Suprapubic skin (tissue), 4 donors: Measurements from ENCODE around the gene KCNK1. TPM values are rescaled to one million over a fixed set of nuclear protein-coding genes. Genes with fewer than 3 reads are reported as not detected.

Experiments used
- DNase-seq, 2 donors: peaks; one replicate each; pipeline ENCODE4 v3.0.0-alpha.2; 2019; ENCODE audit warnings: low spot score in 2 of 2
- H3K27ac ChIP-seq: fragments of 200-600 bp; sonication (generic); one replicate; pipeline ENCODE4 v1.5.1; 2019
- H3K27me3 ChIP-seq: fragments of 200-600 bp; sonication (generic); one replicate; pipeline ENCODE4 v1.5.1; 2019
- H3K36me3 ChIP-seq: fragments of 200-600 bp; sonication (generic); one replicate; pipeline ENCODE4 v1.5.1; 2019
- H3K4me1 ChIP-seq: fragments of 200-600 bp; sonication (generic); one replicate; pipeline ENCODE4 v1.5.1; 2019
- H3K4me3 ChIP-seq: fragments of 200-600 bp; sonication (generic); one replicate; pipeline ENCODE4 v1.5.1; 2019; ENCODE audit warnings: mild to moderate bottlenecking
- H3K9me3 ChIP-seq: fragments of 200-600 bp; sonication (generic); one replicate; pipeline ENCODE4 v1.5.1; 2019
- CTCF ChIP-seq, 2 donors: fragments of 200-600 bp in 1 of 2; fragments of 450-650 bp in 1 of 2; sonication (generic) in 1 of 2; IDR thresholded peaks; one replicate each; pipeline ENCODE4 v1.5.1; 2016 to 2019; ENCODE audit warnings: antibody characterized with exemption in 2 of 2, mild to moderate bottlenecking in 1 of 2, moderate library complexity in 1 of 2
- EP300 ChIP-seq: sonication (generic); formaldehyde crosslinking; IDR thresholded peaks from one replicate; pipeline ENCODE4 v1.6.1; 2017; ENCODE audit warnings: antibody characterized with exemption
- POLR2A ChIP-seq, 2 donors: fragments of 450-650 bp; IDR thresholded peaks; one replicate each; pipeline ENCODE4 v1.6.1; 2017; ENCODE audit warnings: antibody characterized with exemption in 2 of 2, mild to moderate bottlenecking in 2 of 2, moderate library complexity in 2 of 2
- POLR2AphosphoS5 ChIP-seq, 3 donors: sonication (generic); formaldehyde crosslinking; IDR thresholded peaks; one replicate each; pipeline ENCODE4 v1.6.1; 2017; ENCODE audit warnings: antibody characterized with exemption in 3 of 3
- WGBS: methylation state at CpG from one replicate; pipeline ENCODE4 v1.1.5; 2018; 5-methylcytosine and 5-hydroxymethylcytosine counted together
- total RNA-seq, 4 donors: library from RNA; depleted of rRNA; stranded (reverse); fragments of >200 nt; gene quantifications; one replicate each; pipeline ENCODE4 v1.1.0, GENCODE V29; 2016

KCNK1 gene
- total RNA-seq = 10 to 100 TPM in 2 of 4 donors, 1 to 10 TPM in 2; 7.5 to 18.7 (median 11.9) TPM

- Histone ChIP-seq H3K27ac (peak within 1 kb of the TSS; percentile 78), H3K4me1 (peaks cover 22% of the 10 kb centered on the region), H3K9me3 (no peaks in the 10 kb centered on the region), H3K27me3 (peaks cover 18% of the 10 kb centered on the region), H3K36me3 (no peaks in the 10 kb centered on the region), H3K4me3 (peak within 1 kb of the TSS; percentile 70)
- 12% methylated on average over 17 of the region's 70 CpGs for WGBS
- no peak for DNase-seq
- TF ChIP-seq EP300 (no peak), POLR2AphosphoS5 (IDR thresholded peaks at IDR 0.05) (no peak), POLR2A (IDR thresholded peaks at IDR 0.05) (no peak), CTCF (IDR thresholded peaks at IDR 0.05) (no peak)
These were observed at the start of gene KCNK1 for GRCh38 chr1:233613252-233614172. TSS of gene KCNK1 (plus strand) at chr1:233614106. CDS start at chr1:233614172, 66 bp downstream.

GRCh38 chr1:233565313-233565712 lies 48.6 kb upstream of the KCNK1 start:
- no peak overlapping the region for H3K4me3 ChIP-seq
- peaks cover 7% of the 10 kb centered on the region for H3K9me3 ChIP-seq
- H3K4me1 ChIP-seq = no peaks in the 10 kb centered on the region
- 93% methylated on average over 2 of the region's 2 CpGs for WGBS
- no peaks in the 10 kb centered on the region for H3K36me3 ChIP-seq
- no peak overlapping the region for H3K27ac ChIP-seq
- H3K27me3 ChIP-seq = no peaks in the 10 kb centered on the region
- no peak for DNase-seq
- TF ChIP-seq CTCF (IDR thresholded peaks at IDR 0.05) (no peak), POLR2A (IDR thresholded peaks at IDR 0.05) (no peak), POLR2AphosphoS5 (IDR thresholded peaks at IDR 0.05) (no peak), EP300 (no peak)

GRCh38 chr1:233566886-233567285 lies 47.0 kb upstream of the KCNK1 start:
- H3K27ac ChIP-seq = no peak overlapping the region
- WGBS = 56% methylated on average over 2 of the region's 2 CpGs
- TF ChIP-seq POLR2A (IDR thresholded peaks at IDR 0.05) = no peak
- no peak for TF ChIP-seq POLR2AphosphoS5 (IDR thresholded peaks at IDR 0.05)
- no peak for TF ChIP-seq CTCF (IDR thresholded peaks at IDR 0.05)
- TF ChIP-seq EP300 = no peak
- H3K36me3 ChIP-seq = no peaks in the 10 kb centered on the region
- DNase-seq = no peak
- H3K4me3 ChIP-seq = no peak overlapping the region
- no peaks in the 10 kb centered on the region for H3K9me3 ChIP-seq
- H3K4me1 ChIP-seq = no peaks in the 10 kb centered on the region
- peaks cover 6% of the 10 kb centered on the region for H3K27me3 ChIP-seq

GRCh38 chr1:233569636-233570035 lies 44.3 kb upstream of the KCNK1 start:
- TF ChIP-seq CTCF (IDR thresholded peaks at IDR 0.05) (no peak), POLR2A (IDR thresholded peaks at IDR 0.05) (no peak), POLR2AphosphoS5 (IDR thresholded peaks at IDR 0.05) (no peak), EP300 (no peak)
- peaks cover 6% of the 10 kb centered on the region for H3K27me3 ChIP-seq

GRCh38 chr1:233570216-233570615 lies 43.7 kb upstream of the KCNK1 start:
- Histone ChIP-seq H3K4me3 (no peak overlapping the region), H3K27me3 (peaks cover 6% of the 10 kb centered on the region), H3K27ac (no peak overlapping the region), H3K9me3 (no peaks in the 10 kb centered on the region), H3K36me3 (no peaks in the 10 kb centered on the region), H3K4me1 (no peaks in the 10 kb centered on the region)
- TF ChIP-seq CTCF (IDR thresholded peaks at IDR 0.05) (no peak), EP300 (no peak), POLR2AphosphoS5 (IDR thresholded peaks at IDR 0.05) (no peak), POLR2A (IDR thresholded peaks at IDR 0.05) (no peak)
- 38% methylated on average over 3 of the region's 3 CpGs for WGBS
- no peak for DNase-seq

More at GRCh38 chr1:233569636-233570035, 44.3 kb upstream of the KCNK1 start:
- DNase-seq = no peak
- Histone ChIP-seq H3K27ac (no peak overlapping the region), H3K4me3 (no peak overlapping the region), H3K36me3 (no peaks in the 10 kb centered on the region), H3K9me3 (no peaks in the 10 kb centered on the region), H3K4me1 (no peaks in the 10 kb centered on the region)
